SKM-1 (cell line): ENCODE data around the gene GRID2.

ENCODE experiments used
- DNase-seq: peaks from one replicate; lab custom pipeline; 2025; ENCODE audit not compliant: unreplicated experiment; lab: John Stamatoyannopoulos, UW

GRID2 gene

DNA sequence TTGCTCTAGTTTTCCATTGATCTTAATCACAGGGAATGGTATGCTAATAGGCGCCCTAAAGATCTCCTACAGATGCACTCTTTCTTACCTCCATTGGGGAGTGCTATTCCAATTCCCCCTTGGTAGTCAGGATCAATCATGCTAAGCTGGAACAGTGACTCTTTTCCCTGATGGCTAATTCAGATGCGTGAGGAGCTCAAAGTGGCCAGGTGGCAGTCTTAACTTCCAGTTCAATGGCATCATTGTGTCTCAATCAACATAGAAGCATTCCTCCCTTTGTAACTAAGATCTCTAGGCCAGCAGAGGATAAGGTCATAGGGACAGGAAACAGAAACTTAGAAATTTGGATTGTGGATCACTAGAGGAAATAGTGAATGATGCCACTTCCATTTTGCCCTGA, 216.8 kb downstream of the GRID2 start:
- DNase-seq = no peak

DNA sequence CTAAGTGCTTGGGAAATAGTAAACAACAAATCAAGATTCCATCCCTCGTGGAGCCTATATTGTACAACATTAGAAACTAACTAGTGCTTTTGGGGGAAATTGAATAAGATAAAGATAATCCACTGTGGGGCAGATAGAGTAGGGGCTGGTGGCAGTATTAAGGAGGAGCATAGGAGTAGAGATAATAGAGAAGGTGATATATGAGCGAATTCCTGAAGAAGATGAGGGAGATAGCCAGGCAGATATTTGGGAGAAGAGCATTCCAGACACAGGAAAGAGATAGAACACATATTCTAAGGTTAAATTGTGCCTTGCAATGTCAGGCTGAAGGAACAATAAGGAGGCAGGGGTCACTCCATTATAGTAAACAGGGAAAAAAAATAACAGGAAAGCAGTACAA, 218.2 kb downstream of the GRID2 start:
- no peak for DNase-seq

DNA sequence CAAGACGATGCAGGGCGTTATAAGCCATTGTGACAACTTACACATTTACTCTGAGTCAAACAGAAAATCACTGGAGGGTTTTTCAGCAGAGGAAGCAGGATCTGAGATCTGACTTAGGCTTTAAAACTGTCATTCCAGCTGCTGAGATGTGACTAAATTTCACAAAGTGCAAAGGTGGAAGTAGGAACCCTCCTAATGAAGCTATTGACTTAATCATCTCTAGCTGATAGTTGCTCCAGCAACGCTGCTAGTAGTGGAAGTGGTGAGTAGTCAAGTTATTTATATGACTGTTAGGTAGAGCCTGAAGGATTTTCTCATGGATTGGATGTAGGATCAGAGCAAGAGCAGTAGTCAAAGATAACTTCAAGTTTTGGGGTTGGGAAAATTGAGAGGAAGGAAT, 218.6 kb downstream of the GRID2 start:
- no peak for DNase-seq

DNA sequence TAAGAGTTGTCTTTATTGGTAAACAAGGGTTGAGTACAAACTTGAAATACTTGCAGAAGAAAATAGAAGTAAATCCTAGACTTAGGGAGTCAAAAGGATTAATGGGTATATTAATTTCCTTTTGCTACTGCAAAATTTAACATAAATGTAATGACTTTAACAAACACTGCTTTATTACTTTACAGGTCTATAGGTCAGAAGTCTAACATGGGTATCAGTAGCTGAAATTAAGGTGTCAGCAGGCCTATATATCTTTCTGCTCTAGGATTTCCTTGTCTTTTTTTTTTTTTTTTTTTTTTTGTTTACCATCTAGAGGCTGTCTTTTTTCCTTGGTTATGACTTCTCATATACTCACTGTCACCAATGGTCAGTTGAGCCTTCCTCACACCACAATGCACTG, 220.4 kb downstream of the GRID2 start:
- no peak for DNase-seq

DNA sequence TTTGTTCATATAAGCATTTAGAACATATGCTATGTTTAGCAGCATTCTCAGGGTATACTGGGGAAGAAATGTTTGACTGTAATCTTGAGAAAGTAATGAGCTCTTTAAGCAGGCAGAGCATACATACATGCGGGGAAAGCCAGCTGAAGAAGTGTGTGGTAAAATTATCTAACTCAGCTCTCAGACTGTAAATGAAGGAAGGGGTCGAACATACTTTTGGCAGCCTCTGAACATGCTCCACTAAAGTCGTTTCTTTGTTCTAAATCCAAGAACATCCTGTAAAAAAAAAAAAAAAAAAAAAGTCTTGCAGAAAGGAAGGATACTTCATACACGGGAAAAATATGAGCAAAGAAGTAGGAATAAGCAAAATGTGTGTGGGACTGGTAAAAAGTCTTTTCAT, 224.8 kb downstream of the GRID2 start:
- DNase-seq = no peak

DNA sequence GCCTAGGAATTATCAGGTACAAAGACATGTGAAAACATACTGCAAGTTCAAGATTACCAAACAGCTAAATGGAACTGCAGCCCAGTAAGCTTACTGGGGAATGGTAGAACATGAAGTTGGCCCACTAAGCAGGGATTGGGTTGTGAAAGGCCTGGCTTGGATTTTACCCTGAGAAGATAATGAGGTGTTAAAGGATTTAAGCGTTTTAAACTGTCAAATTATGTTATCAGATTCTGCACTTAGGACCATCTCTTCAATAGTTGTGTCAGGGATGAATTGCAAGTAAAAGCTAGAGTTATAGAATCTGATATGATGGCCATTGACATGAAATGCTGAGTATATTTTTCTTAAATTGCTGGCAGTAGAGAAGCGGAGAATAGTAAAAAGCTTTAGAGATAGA, 225.7 kb downstream of the GRID2 start:
- no peak for DNase-seq

DNA sequence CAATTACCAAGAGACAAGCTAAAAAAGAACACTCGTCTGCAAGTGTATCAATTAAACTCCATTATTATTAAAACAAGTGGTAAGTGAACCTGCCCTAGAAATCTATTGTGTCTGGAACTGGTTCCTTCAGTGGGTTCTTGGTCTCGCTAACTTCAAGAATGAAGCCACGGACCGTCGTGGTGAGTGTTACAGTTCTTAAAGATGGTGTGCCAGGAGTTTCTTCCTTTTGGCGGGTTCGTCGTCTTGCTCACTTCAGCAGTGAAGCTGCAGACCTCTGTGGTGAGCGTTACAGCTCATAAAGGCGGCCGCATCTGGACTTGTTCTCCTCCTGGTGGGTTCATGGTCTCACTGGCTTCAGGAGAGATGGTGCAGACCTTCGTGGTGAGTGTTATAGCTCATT, 231.8 kb downstream of the GRID2 start:
- no peak for DNase-seq

DNA sequence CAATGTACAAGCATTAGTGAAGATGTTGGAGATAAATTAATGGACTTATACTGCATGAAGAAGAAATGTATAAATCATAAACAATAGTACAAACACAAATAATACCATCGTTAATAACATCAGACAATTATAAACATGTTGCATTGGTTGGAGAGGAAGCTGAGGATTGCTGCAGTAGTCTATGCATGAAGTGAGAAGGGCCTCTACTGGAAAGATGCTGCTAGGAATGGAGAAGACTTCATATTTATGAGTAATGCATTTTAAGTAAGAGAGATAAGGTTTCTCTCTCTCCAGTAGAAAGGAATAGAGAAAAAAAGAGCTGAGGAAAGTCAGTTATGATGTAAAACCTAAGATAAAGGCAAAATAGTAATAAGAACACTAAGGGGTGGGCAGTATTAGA, 247.8 kb downstream of the GRID2 start:
- DNase-seq = no peak

DNA sequence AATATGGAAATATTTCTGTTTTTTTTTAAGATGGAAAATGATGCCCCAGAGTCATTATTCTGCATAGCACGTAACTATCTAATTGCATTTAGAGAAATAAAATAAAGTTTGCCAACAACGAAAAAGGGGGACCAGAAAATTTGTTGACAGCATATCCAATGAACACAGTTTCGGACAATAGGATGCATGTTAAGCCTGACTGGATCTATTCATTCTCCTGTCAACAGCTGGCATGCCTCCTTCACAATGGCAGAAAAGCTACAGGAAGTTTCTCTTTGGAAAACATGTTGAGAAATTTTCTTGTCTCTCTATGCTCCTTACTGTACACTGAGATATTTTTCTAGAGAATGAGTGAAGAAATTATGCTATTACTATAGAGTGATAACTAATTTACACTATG, 262.5 kb downstream of the GRID2 start:
- DNase-seq = no peak

DNA sequence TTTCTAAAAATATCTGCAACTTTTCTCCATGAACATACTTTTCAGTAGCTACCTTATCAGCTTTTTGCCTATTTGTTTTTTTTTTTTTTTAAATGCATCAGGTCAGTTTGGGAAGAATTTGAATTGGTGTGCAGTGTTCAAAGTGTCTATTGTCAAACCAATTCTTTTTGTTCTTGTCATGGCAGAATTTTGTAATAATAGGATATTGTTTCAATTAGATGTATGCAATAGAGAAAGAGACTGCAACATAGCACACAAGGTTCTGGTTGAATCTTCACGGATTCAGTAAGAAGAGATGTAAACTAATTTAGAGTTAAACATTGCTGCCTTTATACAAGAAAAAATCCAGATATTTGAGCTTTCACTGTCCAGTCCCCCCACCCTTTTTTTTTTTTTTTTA, 277.1 kb downstream of the GRID2 start:
- DNase-seq = no peak

DNA sequence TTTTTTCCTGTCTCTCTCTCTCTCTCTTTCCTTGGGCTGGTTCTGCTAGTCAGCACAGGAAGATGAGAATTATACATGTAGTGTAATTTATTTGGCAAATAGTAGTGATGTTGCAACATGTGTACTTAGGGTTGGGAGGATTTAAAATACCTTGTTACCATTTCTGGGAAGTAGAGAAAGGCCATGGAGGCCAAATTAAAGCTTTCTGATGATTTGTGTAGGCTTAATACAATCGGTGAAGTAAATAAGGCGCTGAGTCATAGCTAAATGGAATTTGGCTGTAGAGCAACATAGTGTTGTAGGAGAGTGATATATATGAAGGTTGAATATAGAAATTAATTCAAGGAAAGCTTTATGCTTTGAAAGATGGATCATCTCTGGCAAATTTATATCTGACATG, 295.3 kb downstream of the GRID2 start:
- DNase-seq = no peak

DNA sequence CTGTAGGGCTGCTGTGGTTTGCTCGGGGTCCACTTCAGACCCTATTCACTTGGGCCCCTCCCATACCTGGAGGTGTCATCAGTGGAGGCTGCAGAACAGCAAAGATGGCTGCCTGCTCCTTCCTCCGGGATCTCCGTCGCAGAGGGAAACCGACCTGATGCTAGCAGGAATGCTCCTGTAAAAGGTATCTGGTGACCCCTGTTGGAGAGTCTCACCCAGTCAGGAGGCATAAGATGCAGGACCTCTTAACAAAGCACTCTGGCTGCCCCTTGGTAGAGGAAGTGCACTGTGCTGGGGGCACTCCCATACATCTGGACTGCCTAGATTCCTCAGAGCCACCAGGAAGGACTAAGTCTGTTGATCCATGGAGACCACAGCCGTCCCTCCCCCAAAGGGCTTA, 296.9 kb downstream of the GRID2 start:
- DNase-seq = no peak

DNA sequence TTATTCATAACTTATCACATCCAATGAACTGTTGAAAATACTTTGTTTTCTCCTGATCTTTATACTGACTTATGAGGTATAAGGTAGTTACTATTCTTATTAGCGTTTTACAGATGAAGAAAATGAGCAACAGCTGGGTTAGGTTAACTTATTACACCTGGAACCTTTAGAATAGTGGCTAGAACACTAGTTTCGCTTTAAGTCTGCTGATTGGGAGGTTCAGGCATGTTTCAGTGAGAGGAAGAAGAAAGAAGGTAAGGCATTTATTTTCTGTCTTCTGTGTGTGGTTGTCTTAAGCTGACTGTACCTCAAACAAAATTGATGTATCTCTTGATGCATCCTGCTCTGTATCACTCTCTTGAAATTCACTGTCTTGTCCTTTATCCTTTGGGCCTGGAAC, 302.5 kb downstream of the GRID2 start:
- no peak for DNase-seq

DNA sequence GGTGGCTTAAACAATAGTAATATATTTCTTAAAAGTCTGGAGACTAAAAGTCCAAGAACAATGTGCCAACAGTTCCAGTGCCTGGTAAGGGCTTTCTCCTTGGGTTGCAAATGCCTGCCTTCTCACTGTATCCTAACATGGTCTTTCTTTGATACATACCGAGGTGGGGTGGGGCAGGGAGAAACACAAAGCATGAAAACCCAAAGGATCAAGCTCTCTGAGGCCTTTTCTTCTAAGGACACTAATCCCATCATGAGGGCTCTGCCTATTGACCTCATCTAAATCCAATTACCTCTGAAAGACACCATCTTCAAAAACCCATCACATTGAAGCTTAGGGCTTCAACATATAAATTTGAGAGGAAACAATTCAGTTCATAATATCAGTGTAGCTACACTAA, 311.3 kb downstream of the GRID2 start:
- no peak for DNase-seq

DNA sequence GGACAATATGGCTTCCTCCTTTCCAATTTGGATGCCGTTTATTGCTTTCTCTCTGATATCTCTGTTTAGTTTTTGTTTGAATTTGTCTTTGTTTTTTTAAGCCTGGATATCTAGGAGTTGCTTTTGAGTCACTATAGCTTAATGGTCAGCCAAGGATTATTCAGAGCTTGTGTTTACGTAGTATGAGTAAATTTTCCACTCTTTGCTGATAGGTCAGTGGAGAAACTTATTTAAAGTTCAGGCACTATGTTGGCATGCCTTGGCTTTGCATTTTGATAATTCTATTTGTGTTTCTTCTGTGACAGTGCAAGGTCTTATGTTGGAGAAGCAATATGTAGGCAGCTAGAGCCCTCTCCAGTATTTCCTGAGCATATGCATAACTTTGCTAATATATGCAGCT, 315.2 kb downstream of the GRID2 start:
- no peak for DNase-seq

DNA sequence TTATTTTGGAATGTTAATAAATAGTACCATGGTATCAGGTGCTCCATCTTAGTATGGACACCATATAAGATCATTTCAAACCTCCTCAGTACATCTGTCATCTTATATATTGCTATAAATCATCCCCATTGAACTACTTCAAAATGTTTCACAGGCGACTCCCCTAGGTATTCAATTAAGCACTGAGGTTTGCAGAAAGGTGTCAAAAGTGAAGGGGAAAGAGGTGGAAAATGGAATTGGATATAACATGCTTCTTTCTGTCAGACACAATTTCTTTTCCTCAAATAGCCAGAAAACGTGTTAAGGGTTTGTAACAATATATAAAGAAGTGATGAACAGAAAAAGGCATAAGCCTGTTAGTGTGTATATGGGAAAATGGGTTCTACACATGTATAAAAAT, 325.5 kb downstream of the GRID2 start:
- DNase-seq = no peak

DNA sequence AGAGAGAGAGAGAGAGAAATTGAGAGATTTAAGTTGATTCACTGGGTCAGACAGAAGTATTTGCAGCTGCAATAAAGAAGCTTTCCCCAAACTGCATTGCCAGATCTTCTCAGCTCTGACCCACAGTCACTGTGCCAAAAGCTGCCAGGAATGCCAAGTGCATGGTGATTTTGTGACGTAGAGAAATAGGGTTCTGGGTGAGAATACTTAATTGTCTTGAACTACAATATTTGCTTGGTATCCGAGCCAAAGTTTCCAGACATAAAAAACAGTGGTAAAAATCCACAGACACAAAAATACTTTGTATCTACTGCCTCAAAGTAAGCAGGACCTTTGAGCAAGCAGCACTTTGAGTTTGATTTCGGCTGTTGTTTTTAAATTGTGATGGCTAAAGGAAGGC, 331.1 kb downstream of the GRID2 start:
- DNase-seq = no peak

DNA sequence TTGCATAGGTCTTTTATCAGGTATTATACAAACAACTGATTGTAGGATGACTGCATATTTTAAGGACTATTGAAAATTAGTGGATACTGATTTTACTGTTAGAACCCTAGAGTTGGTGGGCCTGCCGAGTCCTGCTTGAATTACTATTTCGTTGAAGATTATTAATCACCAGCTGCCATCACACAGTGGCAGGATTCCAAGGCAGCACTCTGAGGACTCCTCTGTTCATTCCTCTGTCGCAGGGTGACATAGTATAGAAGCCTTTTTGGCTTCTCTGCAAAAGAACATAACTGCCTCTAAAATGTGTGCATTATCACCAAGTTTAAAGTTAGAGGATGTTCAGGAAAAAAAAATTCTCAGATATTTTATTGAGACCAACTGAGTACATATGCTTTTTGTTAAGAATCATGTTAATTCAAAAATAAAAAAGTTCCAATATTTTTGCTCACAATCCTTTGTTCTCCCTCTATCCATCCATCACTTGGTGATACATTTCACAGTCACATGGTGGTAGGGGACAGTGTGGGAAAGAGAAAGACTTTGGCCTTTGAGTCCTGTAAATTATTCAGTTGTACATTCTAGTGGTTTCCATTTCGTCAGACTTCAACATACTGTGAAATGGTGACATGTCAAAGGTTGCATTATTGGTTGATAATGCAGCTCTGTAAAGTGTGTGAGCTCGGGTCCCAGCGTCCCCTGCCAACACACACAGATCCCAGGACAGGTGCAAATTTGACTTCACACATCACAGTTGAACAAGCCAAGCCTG, 332.5 kb downstream of the GRID2 start:
- no peak for DNase-seq

DNA sequence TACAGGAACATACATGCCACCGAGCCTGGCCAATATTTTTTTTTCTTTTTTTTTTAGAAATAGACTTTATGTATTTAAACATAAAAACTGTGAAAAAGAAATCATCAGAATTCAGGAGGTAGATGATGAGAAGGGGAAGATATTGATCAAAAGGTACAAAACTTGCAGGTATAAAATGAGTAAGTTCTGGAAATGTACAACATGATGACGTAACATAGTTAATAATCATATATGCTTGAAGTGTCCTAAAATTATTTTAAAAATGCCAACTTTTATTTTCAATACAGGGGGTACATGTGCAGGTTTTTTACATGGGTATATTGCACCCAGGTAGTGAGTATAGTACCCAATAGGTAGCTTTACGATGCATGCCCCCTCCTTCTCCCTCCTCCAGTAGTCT, 337.6 kb downstream of the GRID2 start:
- DNase-seq = no peak

DNA sequence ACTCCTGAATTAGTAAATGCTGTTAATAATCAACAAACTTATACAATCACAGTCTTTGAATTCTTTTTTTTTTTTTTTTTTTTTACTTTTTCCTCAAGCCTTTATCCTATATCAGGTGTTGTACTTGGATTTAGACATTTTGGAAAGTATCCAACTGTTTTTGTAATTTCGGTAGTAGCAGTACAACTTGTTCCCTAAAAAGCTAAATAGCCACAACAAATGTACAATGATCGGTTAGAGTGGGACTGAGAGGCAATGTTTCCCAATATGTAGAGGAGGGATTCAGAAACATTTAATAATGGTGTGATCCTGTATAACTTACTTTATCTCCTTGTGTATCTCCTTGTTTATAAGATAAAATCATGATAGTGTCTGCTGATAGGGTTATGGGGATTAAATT, 343.1 kb downstream of the GRID2 start:
- no peak for DNase-seq

DNA sequence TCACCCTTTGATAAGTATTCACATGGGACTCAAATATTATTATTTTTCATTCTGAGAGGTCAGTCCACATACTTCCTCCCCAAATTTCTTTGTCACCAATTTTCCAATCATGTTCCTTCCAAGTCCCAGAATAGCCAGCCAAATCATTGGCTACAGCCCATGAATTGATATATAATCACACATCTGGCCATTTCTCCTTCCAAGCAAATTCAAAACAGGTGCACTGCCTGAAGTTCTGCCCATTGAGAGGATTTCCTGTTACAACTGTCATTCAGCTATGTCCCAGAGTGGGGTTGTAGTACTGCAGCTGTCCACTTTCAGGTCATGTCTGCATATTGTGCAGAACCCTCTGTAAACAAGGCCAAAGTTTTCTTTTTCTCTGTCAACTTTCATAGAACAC, 347.8 kb downstream of the GRID2 start:
- no peak for DNase-seq

DNA sequence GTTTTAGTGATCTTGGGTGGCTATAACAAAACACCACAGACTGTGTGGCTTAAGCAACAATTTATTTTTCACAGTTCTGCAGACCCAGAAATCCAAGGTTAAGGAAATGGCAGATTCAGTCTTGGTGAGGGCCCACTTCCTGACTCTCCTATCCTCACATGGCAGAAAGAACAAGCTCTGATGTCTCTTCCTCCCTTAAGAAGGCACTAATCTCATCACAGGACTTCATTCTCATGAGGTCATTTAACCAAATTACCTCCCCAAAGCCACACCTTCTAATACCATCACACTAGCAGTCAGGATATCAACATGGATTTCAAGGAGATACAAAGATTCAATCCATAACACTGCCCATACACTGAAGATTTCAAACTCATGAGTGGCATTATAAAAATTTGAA, 350.3 kb downstream of the GRID2 start:
- DNase-seq = no peak

DNA sequence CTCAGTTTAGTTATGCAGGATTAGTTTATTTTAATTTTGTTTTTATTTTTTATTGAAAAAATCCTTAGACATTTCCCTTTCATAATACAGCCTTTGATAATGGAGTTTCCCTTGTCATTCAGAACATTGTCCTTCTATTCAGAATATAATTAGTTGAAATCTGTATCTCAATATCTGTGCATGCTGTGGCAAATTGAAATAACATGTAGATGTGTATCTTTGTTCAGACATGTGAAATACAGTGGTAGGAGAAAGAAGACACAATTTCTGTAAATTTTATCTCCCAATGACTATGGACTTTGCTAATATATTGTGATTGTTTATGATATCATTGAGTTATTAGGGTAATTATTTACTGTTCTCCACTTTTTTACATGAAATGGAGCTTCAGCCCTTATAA, 353.9 kb downstream of the GRID2 start:
- no peak for DNase-seq

DNA sequence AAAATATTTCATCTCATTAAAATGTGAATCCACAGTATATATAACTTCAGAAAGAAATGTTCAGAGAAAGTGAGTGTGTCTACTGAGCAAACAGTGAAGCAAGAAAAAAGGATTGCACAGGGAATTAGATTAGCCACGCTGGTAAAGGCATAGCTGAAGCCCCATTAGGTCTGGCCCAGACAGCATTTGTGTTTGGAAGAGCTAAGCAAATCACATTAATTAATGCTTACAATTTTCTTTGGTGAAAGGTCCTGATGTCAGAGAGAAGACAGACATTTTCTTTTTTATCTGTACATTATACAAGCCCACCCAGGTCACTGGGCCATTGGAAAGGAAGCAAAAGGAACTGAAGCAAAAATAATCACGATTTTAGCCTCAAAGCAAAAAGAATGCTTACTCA, 354.6 kb downstream of the GRID2 start:
- DNase-seq = no peak
